ENCODE data around the gene STON2. TPM values are rescaled to one million over a fixed set of nuclear protein-coding genes. Genes with fewer than 3 reads are reported as not detected.

Gene STON2
- total RNA-seq, 1 experiment from 2014 or later, result 8.6 TPM

GRCh38 chr14:81305065-81305464, 95.1 kb downstream of the STON2 start:
- no TSS peak for BruUV-seq (replicated peaks)
- no peaks in the 10 kb centered on the region for H3K36me3 ChIP-seq (ENCODE audit: insufficient read depth, low read length, poor library complexity, severe bottlenecking)
- POLR2A ChIA-PET (ENCODE audit: low non-redundant PET), result no interaction called here
- H3K4me3 ChIP-seq (ENCODE audit: low read depth, low read length, poor library complexity, severe bottlenecking), result no peak overlapping the region
- DNase-seq (ENCODE audit: low spot score), result no peak
- no peaks in the 10 kb centered on the region for H3K9me3 ChIP-seq (ENCODE audit: low read depth, low read length, poor library complexity, severe bottlenecking)
- CTCF ChIA-PET, result no interaction called here
- H3K4me1 ChIP-seq (ENCODE audit: insufficient read depth, low read length, poor library complexity, severe bottlenecking), result peaks cover 11% of the 10 kb centered on the region
- no peaks in the 10 kb centered on the region for H3K27me3 ChIP-seq (replicated peaks; ENCODE audit: insufficient read depth, low read depth, low read length, poor library complexity)
- intact Hi-C loops (cut with micrococcal nuclease; ENCODE audit: unreplicated experiment), result no loop called here
- no peak overlapping the region for H3K27ac ChIP-seq (ENCODE audit: low read depth, low read length, poor library complexity, severe bottlenecking)
- TF ChIP-seq, protein P1, sequence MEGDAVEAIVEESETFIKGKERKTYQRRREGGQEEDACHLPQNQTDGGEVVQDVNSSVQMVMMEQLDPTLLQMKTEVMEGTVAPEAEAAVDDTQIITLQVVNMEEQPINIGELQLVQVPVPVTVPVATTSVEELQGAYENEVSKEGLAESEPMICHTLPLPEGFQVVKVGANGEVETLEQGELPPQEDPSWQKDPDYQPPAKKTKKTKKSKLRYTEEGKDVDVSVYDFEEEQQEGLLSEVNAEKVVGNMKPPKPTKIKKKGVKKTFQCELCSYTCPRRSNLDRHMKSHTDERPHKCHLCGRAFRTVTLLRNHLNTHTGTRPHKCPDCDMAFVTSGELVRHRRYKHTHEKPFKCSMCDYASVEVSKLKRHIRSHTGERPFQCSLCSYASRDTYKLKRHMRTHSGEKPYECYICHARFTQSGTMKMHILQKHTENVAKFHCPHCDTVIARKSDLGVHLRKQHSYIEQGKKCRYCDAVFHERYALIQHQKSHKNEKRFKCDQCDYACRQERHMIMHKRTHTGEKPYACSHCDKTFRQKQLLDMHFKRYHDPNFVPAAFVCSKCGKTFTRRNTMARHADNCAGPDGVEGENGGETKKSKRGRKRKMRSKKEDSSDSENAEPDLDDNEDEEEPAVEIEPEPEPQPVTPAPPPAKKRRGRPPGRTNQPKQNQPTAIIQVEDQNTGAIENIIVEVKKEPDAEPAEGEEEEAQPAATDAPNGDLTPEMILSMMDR (conservative IDR thresholded peaks at IDR 0.05; ENCODE audit: low read depth, low read length), result no peak
- TF ChIP-seq EZH2 (IDR thresholded peaks at IDR 0.05; ENCODE audit: borderline replicate concordance, low read depth, low read length, poor library complexity, severe bottlenecking), result no peak

- DNase-seq (ENCODE audit: low spot score), result no peak
- Histone ChIP-seq H3K27me3 (replicated peaks; ENCODE audit: insufficient read depth, low read depth, low read length, poor library complexity) (no peaks in the 10 kb centered on the region), H3K4me3 (ENCODE audit: low read depth, low read length, poor library complexity, severe bottlenecking) (no peak overlapping the region), H3K36me3 (ENCODE audit: insufficient read depth, low read length, poor library complexity, severe bottlenecking) (no peaks in the 10 kb centered on the region), H3K9me3 (ENCODE audit: low read depth, low read length, poor library complexity, severe bottlenecking) (no peaks in the 10 kb centered on the region), H3K27ac (ENCODE audit: low read depth, low read length, poor library complexity, severe bottlenecking) (no peak overlapping the region), H3K4me1 (ENCODE audit: insufficient read depth, low read length, poor library complexity, severe bottlenecking) (peaks cover 11% of the 10 kb centered on the region)
- intact Hi-C loops (cut with micrococcal nuclease; ENCODE audit: unreplicated experiment), result no loop called here
- TF ChIP-seq, protein P1 (conservative IDR thresholded peaks at IDR 0.05; ENCODE audit: low read depth, low read length), result no peak
- no peak for TF ChIP-seq EZH2 (IDR thresholded peaks at IDR 0.05; ENCODE audit: borderline replicate concordance, low read depth, low read length, poor library complexity, severe bottlenecking)
- no TSS peak for BruUV-seq (replicated peaks)
- POLR2A ChIA-PET (ENCODE audit: low non-redundant PET), result no interaction called here
- CTCF ChIA-PET, result interaction anchor here (0.5 kb wide), 1 partner anchor 1374 kb away, joined by 3 read pairs; no protein-coding TSS in a partner anchor
These were observed 96.7 kb downstream of the STON2 start for GRCh38 chr14:81303258-81303935.

DNA sequence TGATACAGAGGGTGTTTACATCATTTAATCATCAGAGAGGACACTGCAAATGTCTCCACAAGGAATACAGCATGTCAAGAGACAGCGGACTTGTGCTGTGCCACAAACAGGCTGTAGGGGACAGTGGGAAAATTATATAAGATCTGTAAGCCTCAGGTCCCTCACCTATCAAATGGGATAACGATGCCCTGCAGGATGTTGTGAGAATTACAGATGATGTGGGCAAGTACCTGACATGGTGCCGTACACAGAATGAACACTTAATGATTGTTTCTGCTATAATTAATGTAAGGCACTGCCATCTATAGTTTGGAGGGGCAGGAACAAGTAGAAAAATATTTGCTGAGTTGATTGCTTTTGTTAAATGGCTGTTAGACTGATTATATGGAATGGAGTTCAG, 97.5 kb downstream of the STON2 start:
- no peak for DNase-seq (ENCODE audit: low spot score)
- H3K36me3 ChIP-seq (ENCODE audit: insufficient read depth, low read length, poor library complexity, severe bottlenecking), result no peaks in the 10 kb centered on the region
- H3K4me1 ChIP-seq (ENCODE audit: insufficient read depth, low read length, poor library complexity, severe bottlenecking), result peaks cover 10% of the 10 kb centered on the region
- no peak overlapping the region for H3K4me3 ChIP-seq (ENCODE audit: low read depth, low read length, poor library complexity, severe bottlenecking)
- no TSS peak for BruUV-seq (replicated peaks)
- H3K9me3 ChIP-seq (ENCODE audit: low read depth, low read length, poor library complexity, severe bottlenecking), result no peaks in the 10 kb centered on the region
- H3K27ac ChIP-seq (ENCODE audit: low read depth, low read length, poor library complexity, severe bottlenecking), result no peak overlapping the region
- no peaks in the 10 kb centered on the region for H3K27me3 ChIP-seq (replicated peaks; ENCODE audit: insufficient read depth, low read depth, low read length, poor library complexity)
- CTCF ChIA-PET, result no interaction called here
- intact Hi-C loops (cut with micrococcal nuclease; ENCODE audit: unreplicated experiment), result no loop called here
- TF ChIP-seq EZH2 (IDR thresholded peaks at IDR 0.05; ENCODE audit: borderline replicate concordance, low read depth, low read length, poor library complexity, severe bottlenecking), result no peak
- TF ChIP-seq, protein P1 (conservative IDR thresholded peaks at IDR 0.05; ENCODE audit: low read depth, low read length), result 0 out of 2 replicates have a peak, but pooled peaks have one; percentile 18
- POLR2A ChIA-PET (ENCODE audit: low non-redundant PET), result no interaction called here

Data from A673 (cell line).